Epithelial cell of proximal tubule (primary cell): ENCODE measurements around the gene RER1. TPM values are rescaled to one million over a fixed set of nuclear protein-coding genes. Genes with fewer than 3 reads are reported as not detected.

Source experiments
- DNase-seq: peaks from one replicate; pipeline ENCODE4 v3.0.0-alpha.2; 2011; ENCODE audit warnings: low read depth
- H3K4me3 ChIP-seq: 2 replicates; pipeline ENCODE4 v1.5.1; 2011; ENCODE audit warnings: low read depth, mild to moderate bottlenecking, low read length
- CTCF ChIP-seq: conservative IDR thresholded peaks from 2 replicates; pipeline ENCODE4 v1.5.1; 2012; ENCODE audit warnings: low read depth, mild to moderate bottlenecking, low read length
- total RNA-seq: library from RNA; depleted of rRNA; stranded (reverse); fragments of >200 nt; gene quantifications from 2 replicates; pipeline ENCODE4 v1.2.3, GENCODE V29; 2015

RER1 gene
- total RNA-seq, 1 donor from 2014 or later = 185 TPM

GRCh38 chr1:2415337-2415736 lies 23.7 kb downstream of the RER1 start:
- DNase-seq = no peak
- no peak for TF ChIP-seq CTCF
- no peak overlapping the region for H3K4me3 ChIP-seq

GRCh38 chr1:2415801-2416208 lies 24.2 kb downstream of the RER1 start:
- no peak for DNase-seq

GRCh38 chr1:2416403-2416802 lies 24.8 kb downstream of the RER1 start:
- no peak for TF ChIP-seq CTCF
- no peak overlapping the region for H3K4me3 ChIP-seq
- DNase-seq = no peak

More at GRCh38 chr1:2415801-2416208, 24.2 kb downstream of the RER1 start:
- no peak overlapping the region for H3K4me3 ChIP-seq
- TF ChIP-seq CTCF = no peak

- H3K4me3 ChIP-seq = no peak overlapping the region
- TF ChIP-seq CTCF = no peak
- no peak for DNase-seq
Observed at GRCh38 chr1:2417083-2417832, 25.6 kb downstream of the RER1 start.

- TF ChIP-seq CTCF = no peak
- no peak for DNase-seq
- no peak overlapping the region for H3K4me3 ChIP-seq
Observed at GRCh38 chr1:2417833-2418225, 26.2 kb downstream of the RER1 start.

GRCh38 chr1:2418791-2419320 lies 27.2 kb downstream of the RER1 start:
- no peak for DNase-seq
- no peak overlapping the region for H3K4me3 ChIP-seq
- TF ChIP-seq CTCF = no peak

- H3K4me3 ChIP-seq = no peak overlapping the region
- no peak for DNase-seq
- no peak for TF ChIP-seq CTCF
Observed at GRCh38 chr1:2419416-2419815, 27.8 kb downstream of the RER1 start.
